ENCODE results near the gene ING2. TPM values are rescaled to one million over a fixed set of nuclear protein-coding genes. Genes with fewer than 3 reads are reported as not detected.
"Not testable (repeated sequence)": the region's sequence is repeated elsewhere in the genome, so short reads cannot be mapped to it uniquely, and the experiment has no call there.

ING2 gene
- 14.9 and 15.7 TPM in 2 replicates for total RNA-seq (2014; rRNA removed; shearing (Covaris generic))

- H3K4me1 ChIP-seq (replicated peaks): peaks cover 7% of the 10 kb centered on the region
- H3K27me3 ChIP-seq (replicated peaks): no peaks in the 10 kb centered on the region
- H3K27ac ChIP-seq: peak within 1 kb of the TSS; percentile 92
- H3K4me3 ChIP-seq: peak within 1 kb of the TSS; percentile 82
- peaks cover 15% of the 10 kb centered on the region for H3K36me3 ChIP-seq
- peak in 1 of 2 experiments; percentile 62 for DNase-seq (ENCODE audit: low read depth in 1 of 2, low spot score in 2 of 2)
- no peaks in the 10 kb centered on the region for H3K9me3 ChIP-seq (replicated peaks)
Observed at GRCh38 chr4:183504930-183505610, at the start of gene ING2. Gene ING2 (plus strand): TSS chr4:183505058. CDS start chr4:183505196, 138 bp downstream.

- H3K9me3 ChIP-seq (replicated peaks): 0 out of 2 replicates have a peak, but pooled peaks cover 2% of the 10 kb centered on the region
- H3K4me1 ChIP-seq (replicated peaks): peaks cover 13% of the 10 kb centered on the region
- peaks cover 24% of the 10 kb centered on the region for H3K36me3 ChIP-seq
- peak; percentile 42 to 50 for DNase-seq (ENCODE audit: low read depth in 1 of 2, low spot score in 2 of 2)
- H3K27ac ChIP-seq: peak overlapping the region; percentile 23
- H3K4me3 ChIP-seq: no peak overlapping the region
- no peaks in the 10 kb centered on the region for H3K27me3 ChIP-seq (replicated peaks)
Observed at GRCh38 chr4:183455431-183456195, 49.2 kb upstream of the ING2 start.

GRCh38 chr4:183458005-183458404 lies 46.9 kb upstream of the ING2 start:
- peaks cover 5% of the 10 kb centered on the region for H3K36me3 ChIP-seq
- 0 out of 2 replicates have a peak, but pooled peaks cover 2% of the 10 kb centered on the region for H3K9me3 ChIP-seq (replicated peaks)
- no peak overlapping the region for H3K4me3 ChIP-seq
- H3K27me3 ChIP-seq (replicated peaks): no peaks in the 10 kb centered on the region
- H3K4me1 ChIP-seq (replicated peaks): peaks cover 13% of the 10 kb centered on the region
- H3K27ac ChIP-seq: no peak overlapping the region
- no peak for DNase-seq (ENCODE audit: low read depth in 1 of 2, low spot score in 2 of 2)

GRCh38 chr4:183463903-183464619 lies 40.8 kb upstream of the ING2 start:
- not testable (repeated sequence) for H3K9me3 ChIP-seq (replicated peaks); H3K4me1 ChIP-seq (replicated peaks); H3K27me3 ChIP-seq (replicated peaks)

GRCh38 chr4:183465879-183466278 lies 39.0 kb upstream of the ING2 start:
- not testable (repeated sequence) for H3K27ac ChIP-seq; H3K9me3 ChIP-seq (replicated peaks); H3K27me3 ChIP-seq (replicated peaks); H3K36me3 ChIP-seq; DNase-seq (ENCODE audit: low read depth in 1 of 2, low spot score in 2 of 2); H3K4me1 ChIP-seq (replicated peaks); H3K4me3 ChIP-seq

More at GRCh38 chr4:183463903-183464619, 40.8 kb upstream of the ING2 start:
- not testable (repeated sequence) for H3K4me3 ChIP-seq; H3K36me3 ChIP-seq; H3K27ac ChIP-seq; DNase-seq (ENCODE audit: low read depth in 1 of 2, low spot score in 2 of 2)

GRCh38 chr4:183467246-183467645 lies 37.6 kb upstream of the ING2 start:
- no peak for DNase-seq (ENCODE audit: low read depth in 1 of 2, low spot score in 2 of 2)
- no peak overlapping the region for H3K4me3 ChIP-seq
- H3K27ac ChIP-seq: no peak overlapping the region
- H3K4me1 ChIP-seq (replicated peaks): 0 out of 2 replicates have a peak, but pooled peaks cover 3% of the 10 kb centered on the region
- no peaks in the 10 kb centered on the region for H3K9me3 ChIP-seq (replicated peaks)
- no peaks in the 10 kb centered on the region for H3K27me3 ChIP-seq (replicated peaks)
- H3K36me3 ChIP-seq: no peaks in the 10 kb centered on the region

GRCh38 chr4:183468210-183469095 lies 36.4 kb upstream of the ING2 start:
- DNase-seq (ENCODE audit: low read depth in 1 of 2, low spot score in 2 of 2): no peak
- no peak overlapping the region for H3K4me3 ChIP-seq
- H3K9me3 ChIP-seq (replicated peaks): no peaks in the 10 kb centered on the region
- 0 out of 2 replicates have a peak, but pooled peaks cover 3% of the 10 kb centered on the region for H3K4me1 ChIP-seq (replicated peaks)
- no peaks in the 10 kb centered on the region for H3K27me3 ChIP-seq (replicated peaks)
- no peaks in the 10 kb centered on the region for H3K36me3 ChIP-seq
- no peak overlapping the region for H3K27ac ChIP-seq

GRCh38 chr4:183469285-183469684 lies 35.6 kb upstream of the ING2 start:
- H3K4me3 ChIP-seq: no peak overlapping the region
- H3K36me3 ChIP-seq: no peaks in the 10 kb centered on the region
- DNase-seq (ENCODE audit: low read depth in 1 of 2, low spot score in 2 of 2): no peak
- H3K4me1 ChIP-seq (replicated peaks): 0 out of 2 replicates have a peak, but pooled peaks cover 3% of the 10 kb centered on the region
- no peaks in the 10 kb centered on the region for H3K9me3 ChIP-seq (replicated peaks)
- H3K27me3 ChIP-seq (replicated peaks): no peaks in the 10 kb centered on the region
- H3K27ac ChIP-seq: no peak overlapping the region

- Histone ChIP-seq H3K36me3 (no peaks in the 10 kb centered on the region), H3K4me3 (no peak overlapping the region), H3K9me3 (replicated peaks) (no peaks in the 10 kb centered on the region), H3K4me1 (replicated peaks) (0 out of 2 replicates have a peak, but pooled peaks cover 3% of the 10 kb centered on the region), H3K27ac (no peak overlapping the region), H3K27me3 (replicated peaks) (no peaks in the 10 kb centered on the region)
- DNase-seq (ENCODE audit: low read depth in 1 of 2, low spot score in 2 of 2): no peak
Observed at GRCh38 chr4:183469936-183470335, 34.9 kb upstream of the ING2 start.

GRCh38 chr4:183470821-183471220 lies 34.0 kb upstream of the ING2 start:
- Histone ChIP-seq H3K4me3 (no peak overlapping the region), H3K4me1 (replicated peaks) (0 out of 2 replicates have a peak, but pooled peaks cover 3% of the 10 kb centered on the region), H3K9me3 (replicated peaks) (no peaks in the 10 kb centered on the region), H3K36me3 (no peaks in the 10 kb centered on the region), H3K27me3 (replicated peaks) (no peaks in the 10 kb centered on the region), H3K27ac (no peak overlapping the region)
- no peak for DNase-seq (ENCODE audit: low read depth in 1 of 2, low spot score in 2 of 2)

- Histone ChIP-seq H3K36me3 (no peaks in the 10 kb centered on the region), H3K27me3 (replicated peaks) (no peaks in the 10 kb centered on the region), H3K4me1 (replicated peaks) (0 out of 2 replicates have a peak, but pooled peaks cover 3% of the 10 kb centered on the region)
Observed at GRCh38 chr4:183471946-183472708, 32.7 kb upstream of the ING2 start.

GRCh38 chr4:183478123-183478522 lies 26.7 kb upstream of the ING2 start:
- no peak overlapping the region for H3K27ac ChIP-seq
- H3K36me3 ChIP-seq: no peaks in the 10 kb centered on the region
- DNase-seq (ENCODE audit: low read depth in 1 of 2, low spot score in 2 of 2): no peak
- H3K27me3 ChIP-seq (replicated peaks): 0 out of 2 replicates have a peak, but pooled peaks cover 3% of the 10 kb centered on the region
- H3K9me3 ChIP-seq (replicated peaks): no peaks in the 10 kb centered on the region
- no peaks in the 10 kb centered on the region for H3K4me1 ChIP-seq (replicated peaks)
- no peak overlapping the region for H3K4me3 ChIP-seq

More at GRCh38 chr4:183471946-183472708, 32.7 kb upstream of the ING2 start:
- no peak overlapping the region for H3K4me3 ChIP-seq
- H3K9me3 ChIP-seq (replicated peaks): no peaks in the 10 kb centered on the region
- peak; percentile 69 to 83 for DNase-seq (ENCODE audit: low read depth in 1 of 2, low spot score in 2 of 2)
- no peak overlapping the region for H3K27ac ChIP-seq
